CD14-positive monocyte (primary cell): Measurements from ENCODE around the gene PRAC2. TPM values are rescaled to one million over a fixed set of nuclear protein-coding genes. Genes with fewer than 3 reads are reported as not detected.
A peak's percentile ranks its signal among the peaks of the same experiment; 100 is the strongest.

Experiments used
- DNase-seq, 3 donors: peaks; one replicate each; pipeline ENCODE4 v3.0.0-alpha.2; 2011 to 2022
- H2AFZ ChIP-seq: 2 replicates; pipeline ENCODE4 v1.6.0; 2012; ENCODE audit warnings: mild to moderate bottlenecking, low read depth, low read length, inconsistent platforms; ENCODE audit not compliant: insufficient read depth, poor library complexity, severe bottlenecking
- H3K27ac ChIP-seq, 2 donors: 1 replicate in 1 of 2; 2 replicates in 1 of 2; pipeline ENCODE4 v1.5.1; 2012 to 2013; ENCODE audit warnings: low read length in 2 of 2, control low read depth in 1 of 2, inconsistent platforms in 1 of 2, low read depth in 1 of 2, mild to moderate bottlenecking in 1 of 2
- H3K27me3 ChIP-seq, 2 donors: one replicate each; pipeline versions ENCODE4 v1.6.0 to v1.6.1; 2011 to 2013; ENCODE audit warnings: low read length in 2 of 2; ENCODE audit not compliant: control insufficient read depth in 2 of 2, insufficient read depth in 2 of 2
- H3K36me3 ChIP-seq, 2 donors: replicated peaks in 1 of 2; 1 replicate in 1 of 2; 2 replicates in 1 of 2; pipeline versions ENCODE4 v1.5.1 to v1.6.1; 2012 to 2013; ENCODE audit warnings: low read length in 2 of 2, control low read depth in 1 of 2, inconsistent platforms in 1 of 2, mild to moderate bottlenecking in 1 of 2; ENCODE audit not compliant: insufficient read depth in 2 of 2, control insufficient read depth in 1 of 2
- H3K4me1 ChIP-seq, 2 donors: 1 replicate in 1 of 2; 2 replicates in 1 of 2; pipeline versions ENCODE4 v1.5.1 to v1.6.1; 2012 to 2013; ENCODE audit warnings: low read length in 2 of 2, control low read depth in 1 of 2, inconsistent platforms in 1 of 2, mild to moderate bottlenecking in 1 of 2, moderate library complexity in 1 of 2; ENCODE audit not compliant: insufficient read depth in 2 of 2, control insufficient read depth in 1 of 2
- H3K4me2 ChIP-seq: replicated peaks from 2 replicates; pipeline ENCODE3; 2012; ENCODE audit warnings: low read length, moderate library complexity, mild to moderate bottlenecking; ENCODE audit not compliant: poor library complexity, severe bottlenecking; ENCODE audit errors: extremely low read depth
- H3K4me3 ChIP-seq, 3 experiments: fragments of 200-600 bp in 1 of 3; sonication (generic) in 1 of 3; replicated peaks in 1 of 3; 1 replicate in 2 of 3; 2 replicates in 1 of 3; pipeline ENCODE4 v1.5.1; 2011 to 2013; ENCODE audit warnings: low read length in 3 of 3, mild to moderate bottlenecking in 3 of 3, control low read depth in 2 of 3, low read depth in 2 of 3, inconsistent platforms in 1 of 3, moderate library complexity in 1 of 3
- H3K79me2 ChIP-seq: 2 replicates; pipeline ENCODE4 v1.6.0; 2012; ENCODE audit warnings: mild to moderate bottlenecking, control low read depth, inconsistent platforms, low read length, moderate library complexity; ENCODE audit not compliant: insufficient read depth
- H3K9ac ChIP-seq: 2 replicates; pipeline ENCODE4 v1.6.0; 2017; ENCODE audit warnings: low read length, mild to moderate bottlenecking; ENCODE audit not compliant: insufficient read depth, poor library complexity, severe bottlenecking
- H3K9me3 ChIP-seq, 2 donors: replicated peaks in 1 of 2; 1 replicate in 1 of 2; 2 replicates in 1 of 2; pipeline versions ENCODE4 v1.5.1 to v1.6.1; 2012 to 2013; ENCODE audit warnings: low read length in 2 of 2, control low read depth in 1 of 2; ENCODE audit not compliant: control insufficient read depth in 1 of 2, insufficient read depth in 1 of 2
- H4K20me1 ChIP-seq: 2 replicates; pipeline ENCODE4 v1.6.0; 2012; ENCODE audit warnings: mild to moderate bottlenecking, low read length, control low read depth, moderate library complexity; ENCODE audit not compliant: insufficient read depth
- H3K27ac Mint-ChIP-seq, 7 donors: one replicate each; pipeline ENCODE4 v1.8.0; 2020; ENCODE audit warnings: mild to moderate bottlenecking in 7 of 7, mixed read lengths in 7 of 7, moderate library complexity in 6 of 7, inconsistent platforms in 2 of 7
- H3K27me3 Mint-ChIP-seq, 3 donors: one replicate each; pipeline ENCODE4 v1.8.0; 2021 to 2022; ENCODE audit warnings: low read depth in 3 of 3, mild to moderate bottlenecking in 3 of 3, mixed read lengths in 3 of 3, moderate library complexity in 3 of 3, inconsistent platforms in 1 of 3
- H3K36me3 Mint-ChIP-seq, 2 donors: one replicate each; pipeline ENCODE4 v1.8.0; 2020; ENCODE audit warnings: mixed read lengths in 2 of 2, inconsistent platforms in 1 of 2, mild to moderate bottlenecking in 1 of 2
- H3K4me1 Mint-ChIP-seq: one replicate; pipeline ENCODE4 v1.8.0; 2020; ENCODE audit warnings: mild to moderate bottlenecking, mixed read lengths
- H3K4me3 Mint-ChIP-seq, 2 donors: one replicate each; pipeline ENCODE4 v1.8.0; 2020; ENCODE audit warnings: mild to moderate bottlenecking in 2 of 2, mixed read lengths in 2 of 2, moderate library complexity in 1 of 2
- H3K9me3 Mint-ChIP-seq, 7 donors: one replicate each; pipeline ENCODE4 v1.8.0; 2020 to 2022; ENCODE audit warnings: mixed read lengths in 7 of 7, mild to moderate bottlenecking in 6 of 7, moderate library complexity in 6 of 7, inconsistent platforms in 2 of 7
- WGBS: methylation state at CpG from one replicate; pipeline ENCODE4 v1.1.5; 2013; ENCODE audit warnings: missing lambda C conversion rate; ENCODE audit not compliant: insufficient coverage; 5-methylcytosine and 5-hydroxymethylcytosine counted together
- intact Hi-C, 2 donors: fragments of 100-400 bp; cut with micrococcal nuclease; formaldehyde crosslinking; loops; one replicate each; pipeline versions ENCODE4 v1.15.0 to v1.15.1; 2023
- polyA plus RNA-seq, 3 donors: library from polyadenylated mRNA; depleted of rRNA in 1 of 3; unstranded in 2 of 3; stranded (reverse) in 1 of 3; fragments of 300-500 nt in 2 of 3; fragments of >200 nt in 1 of 3; fragmentation: Illumina TruSeq in 2 of 3; gene quantifications; 1 replicate in 2 of 3; 2 replicates in 1 of 3; pipeline ENCODE4 v1.2.3, GENCODE V29; 2012 to 2021
- TF ChIP-seq, protein P1 (sequence below): fragments of 200-600 bp; IDR thresholded peaks from one replicate; pipeline ENCODE4 v1.8.0; 2022; ENCODE audit warnings: antibody characterized with exemption, mild to moderate bottlenecking

The PRAC2 gene
- polyA plus RNA-seq, 3 donors: not detected

DNA sequence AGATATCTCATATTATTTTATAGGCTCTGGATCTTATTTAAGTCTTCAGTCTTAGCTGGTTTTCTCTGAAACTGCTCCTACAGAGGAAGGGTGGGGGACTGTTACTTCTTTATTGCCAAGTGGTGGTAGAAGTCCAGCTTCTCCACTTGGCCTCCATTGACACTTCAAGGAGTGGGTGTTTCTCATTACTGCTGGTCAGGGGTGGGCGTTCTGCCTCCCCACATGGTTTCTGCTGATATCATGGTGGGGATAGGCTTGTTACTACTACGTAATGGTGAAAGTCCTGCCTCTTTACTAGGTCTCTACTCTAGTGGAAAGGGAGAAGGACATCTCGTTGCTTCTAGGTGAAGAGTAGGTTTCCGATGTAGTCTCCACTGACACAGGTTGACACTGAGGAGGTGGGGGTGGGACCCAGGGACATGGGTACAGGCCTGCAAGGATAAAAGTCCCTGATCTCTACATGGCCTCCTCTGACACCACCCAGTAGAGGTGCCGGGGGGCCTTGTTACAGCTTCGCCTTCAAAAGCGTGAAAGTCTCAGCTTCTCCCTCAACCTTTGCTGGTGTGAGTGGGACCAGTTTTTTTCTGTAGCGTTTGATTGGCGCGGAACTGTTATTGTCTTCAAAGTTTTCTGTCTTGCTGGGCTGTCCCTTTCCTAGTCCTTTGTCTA lies 21.0 kb upstream of the PRAC2 start:
- H3K9ac ChIP-seq: no peak overlapping the region
- H4K20me1 ChIP-seq: no peaks in the 10 kb centered on the region
- WGBS: 100% methylated on average over 1 of the region's 10 CpGs
- H3K9me3 ChIP-seq: no peaks in the 10 kb centered on the region
- H3K4me2 ChIP-seq: no peak overlapping the region
- H3K27ac ChIP-seq: no peak overlapping the region
- no peak overlapping the region for H3K4me3 Mint-ChIP-seq
- intact Hi-C loops: no loop called here
- H3K27me3 ChIP-seq: peaks cover 24 to 64% of the 10 kb centered on the region in 2 donors
- H3K36me3 Mint-ChIP-seq: no peaks in the 10 kb centered on the region
- no peaks in the 10 kb centered on the region for H3K4me1 ChIP-seq
- no peak overlapping the region for H3K4me3 ChIP-seq
- peaks cover 46 to 84% (median 59%) of the 10 kb centered on the region in 3 donors for H3K27me3 Mint-ChIP-seq
- DNase-seq: no peak
- no peaks in the 10 kb centered on the region for H3K79me2 ChIP-seq
- no peak overlapping the region for H3K27ac Mint-ChIP-seq
- TF ChIP-seq, protein P1, sequence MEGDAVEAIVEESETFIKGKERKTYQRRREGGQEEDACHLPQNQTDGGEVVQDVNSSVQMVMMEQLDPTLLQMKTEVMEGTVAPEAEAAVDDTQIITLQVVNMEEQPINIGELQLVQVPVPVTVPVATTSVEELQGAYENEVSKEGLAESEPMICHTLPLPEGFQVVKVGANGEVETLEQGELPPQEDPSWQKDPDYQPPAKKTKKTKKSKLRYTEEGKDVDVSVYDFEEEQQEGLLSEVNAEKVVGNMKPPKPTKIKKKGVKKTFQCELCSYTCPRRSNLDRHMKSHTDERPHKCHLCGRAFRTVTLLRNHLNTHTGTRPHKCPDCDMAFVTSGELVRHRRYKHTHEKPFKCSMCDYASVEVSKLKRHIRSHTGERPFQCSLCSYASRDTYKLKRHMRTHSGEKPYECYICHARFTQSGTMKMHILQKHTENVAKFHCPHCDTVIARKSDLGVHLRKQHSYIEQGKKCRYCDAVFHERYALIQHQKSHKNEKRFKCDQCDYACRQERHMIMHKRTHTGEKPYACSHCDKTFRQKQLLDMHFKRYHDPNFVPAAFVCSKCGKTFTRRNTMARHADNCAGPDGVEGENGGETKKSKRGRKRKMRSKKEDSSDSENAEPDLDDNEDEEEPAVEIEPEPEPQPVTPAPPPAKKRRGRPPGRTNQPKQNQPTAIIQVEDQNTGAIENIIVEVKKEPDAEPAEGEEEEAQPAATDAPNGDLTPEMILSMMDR: no peak
- no peak overlapping the region for H2AFZ ChIP-seq
- H3K4me1 Mint-ChIP-seq: no peaks in the 10 kb centered on the region
- H3K36me3 ChIP-seq: no peaks in the 10 kb centered on the region
- H3K9me3 Mint-ChIP-seq: peaks cover 0 to 3% (median 0%) of the 10 kb centered on the region in 7 donors

DNA sequence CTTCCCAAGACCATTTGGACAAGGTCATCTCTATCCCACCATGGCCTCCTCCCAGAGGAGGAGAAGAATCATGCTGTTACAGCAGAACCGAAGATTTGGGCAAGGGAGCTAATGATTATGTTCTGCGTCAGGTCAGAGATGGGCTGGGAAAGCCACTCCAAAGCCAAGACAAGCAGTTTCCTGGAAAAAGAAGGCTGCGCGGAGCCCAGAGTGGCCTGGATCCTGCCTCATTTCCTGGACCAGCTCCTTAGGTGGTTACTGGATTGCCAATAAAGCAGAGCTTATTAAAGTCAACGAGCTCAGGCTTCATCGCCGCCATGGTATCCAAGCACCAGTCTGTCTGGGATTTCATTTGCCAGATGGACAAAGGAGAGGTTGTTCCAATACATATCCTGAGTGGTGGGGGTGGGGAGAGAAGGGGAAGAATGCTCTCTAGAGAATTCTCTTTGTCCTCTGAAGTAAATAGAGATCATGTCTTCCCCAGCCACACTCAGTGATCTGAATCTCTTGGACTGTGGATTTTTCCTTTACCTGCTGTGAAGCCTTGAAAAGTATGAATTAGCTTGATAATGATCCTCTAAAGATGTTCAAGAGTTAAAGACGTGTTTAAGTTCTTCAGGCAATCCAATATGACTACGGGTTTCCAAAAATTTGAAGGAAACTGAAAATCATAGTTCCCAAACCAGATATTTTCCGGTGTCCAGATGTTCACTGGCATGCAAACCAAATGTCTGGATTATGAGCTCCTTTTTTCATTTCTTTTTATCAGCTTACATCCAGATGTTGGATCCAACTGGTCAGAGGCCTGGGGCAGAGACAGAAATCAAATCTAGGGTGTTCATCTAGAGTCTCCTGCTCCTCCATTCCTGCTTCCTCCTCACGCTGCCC lies 18.4 kb upstream of the PRAC2 start:
- H3K36me3 ChIP-seq: no peaks in the 10 kb centered on the region
- TF ChIP-seq, protein P1: no peak
- Mint-ChIP-seq H3K4me3 (peak overlapping the region in 1 of 2 donors; percentile 49), H3K4me1 (no peaks in the 10 kb centered on the region), H3K27me3 (peaks cover 47 to 82% (median 64%) of the 10 kb centered on the region in 3 donors), H3K27ac (no peak overlapping the region), H3K36me3 (no peaks in the 10 kb centered on the region), H3K9me3 (peaks cover 0 to 7% (median 0%) of the 10 kb centered on the region in 7 donors)
- intact Hi-C loops: no loop called here
- no peaks in the 10 kb centered on the region for H3K9me3 ChIP-seq
- H3K27ac ChIP-seq: no peak overlapping the region
- no peaks in the 10 kb centered on the region for H3K4me1 ChIP-seq
- H4K20me1 ChIP-seq: no peaks in the 10 kb centered on the region
- DNase-seq: no peak
- WGBS: 89% methylated on average over 9 of the region's 11 CpGs
- peaks cover 33 to 75% of the 10 kb centered on the region in 2 donors for H3K27me3 ChIP-seq
- H3K79me2 ChIP-seq: no peaks in the 10 kb centered on the region
- no peak overlapping the region for H3K4me2 ChIP-seq
- H3K9ac ChIP-seq: no peak overlapping the region
- H3K4me3 ChIP-seq: no peak overlapping the region
- no peak overlapping the region for H2AFZ ChIP-seq
